Neural progenitor cell (in vitro differentiated cells): ENCODE data around the gene CMPK2. TPM values are rescaled to one million over a fixed set of nuclear protein-coding genes. Genes with fewer than 3 reads are reported as not detected.

Source experiments
- DNase-seq: peaks from one replicate; pipeline ENCODE4 v3.0.0-alpha.2; 2016; ENCODE audit warnings: low spot score
- H2AFZ ChIP-seq: fragments of 200-600 bp; sonication (generic); replicated peaks from 2 replicates; pipeline ENCODE4 v1.6.1; 2016; ENCODE audit warnings: antibody characterized with exemption
- H3F3A ChIP-seq: fragments of 200-600 bp; sonication (generic); 2 replicates; pipeline ENCODE4 v1.6.1; 2016; ENCODE audit warnings: antibody characterized with exemption, low read depth
- H3K27ac ChIP-seq: fragments of 200-600 bp; sonication (generic); 2 replicates; pipeline ENCODE4 v1.5.1; 2016; ENCODE audit warnings: mild to moderate bottlenecking
- H3K27me3 ChIP-seq: fragments of 200-600 bp; sonication (generic); 2 replicates; pipeline ENCODE4 v1.6.1; 2016; ENCODE audit warnings: mild to moderate bottlenecking, moderate library complexity
- H3K36me3 ChIP-seq: fragments of 200-600 bp; sonication (generic); 2 replicates; pipeline ENCODE4 v1.5.1; 2016
- H3K4me1 ChIP-seq: fragments of 200-600 bp; sonication (generic); 2 replicates; pipeline ENCODE4 v1.6.1; 2016; ENCODE audit warnings: mixed run types
- H3K4me2 ChIP-seq: fragments of 200-600 bp; sonication (generic); 2 replicates; pipeline ENCODE4 v1.6.1; 2016
- H3K4me3 ChIP-seq: fragments of 200-600 bp; sonication (generic); 2 replicates; pipeline ENCODE4 v1.5.1; 2016
- H3K79me2 ChIP-seq: fragments of 200-600 bp; sonication (generic); 2 replicates; pipeline ENCODE4 v1.6.1; 2016; ENCODE audit warnings: low read depth
- H3K9ac ChIP-seq: fragments of 200-600 bp; sonication (generic); 2 replicates; pipeline ENCODE4 v1.6.1; 2016
- H3K9me3 ChIP-seq: fragments of 200-600 bp; sonication (generic); 2 replicates; pipeline ENCODE4 v1.5.1; 2016; ENCODE audit warnings: low read depth
- H4K20me1 ChIP-seq: fragments of 200-600 bp; sonication (generic); 2 replicates; pipeline ENCODE4 v1.6.1; 2016; ENCODE audit warnings: low read depth
- H3K27ac Mint-ChIP-seq: 3 replicates; pipeline ENCODE4 v1.8.0; 2021; ENCODE audit warnings: mixed read lengths
- H3K27me3 Mint-ChIP-seq: 2 replicates; pipeline ENCODE4 v1.8.0; 2022; ENCODE audit warnings: low read depth, mild to moderate bottlenecking, inconsistent platforms, moderate library complexity, mixed read lengths; ENCODE audit not compliant: insufficient read depth
- H3K36me3 Mint-ChIP-seq: 3 replicates; pipeline ENCODE4 v1.8.0; 2021; ENCODE audit warnings: mixed read lengths
- H3K4me1 Mint-ChIP-seq: 3 replicates; pipeline ENCODE4 v1.8.0; 2021; ENCODE audit warnings: mixed read lengths
- H3K4me3 Mint-ChIP-seq: 3 replicates; pipeline ENCODE4 v1.8.0; 2021; ENCODE audit warnings: mild to moderate bottlenecking, moderate library complexity, mixed read lengths
- H3K9me3 Mint-ChIP-seq: 3 replicates; pipeline ENCODE4 v1.8.0; 2020; ENCODE audit warnings: mixed read lengths
- CTCF ChIP-seq: fragments of 200-600 bp; sonication (generic); IDR thresholded peaks from 2 replicates; pipeline ENCODE4 v1.5.1; 2017; ENCODE audit warnings: antibody characterized with exemption, mild to moderate bottlenecking
- EZH2 ChIP-seq: fragments of 200-600 bp; sonication (generic); IDR thresholded peaks from 2 replicates; pipeline ENCODE4 v1.6.1; 2017; ENCODE audit warnings: antibody characterized with exemption, mild to moderate bottlenecking, moderate library complexity
- EZH2phosphoT487 ChIP-seq: fragments of 200-600 bp; sonication (generic); IDR thresholded peaks from 2 replicates; pipeline ENCODE4 v1.6.1; 2017; ENCODE audit warnings: antibody characterized with exemption
- total RNA-seq: library from RNA; depleted of rRNA; stranded (reverse); fragments of >200 nt; gene quantifications from 2 replicates; pipeline ENCODE4 v1.2.3, GENCODE V29; 2015; ENCODE audit warnings: low replicate concordance

CMPK2 gene
- total RNA-seq, 1 donor from 2014 or later = not detected

- Mint-ChIP-seq H3K27me3 (peaks cover 2% of the 10 kb centered on the region), H3K4me1 (peaks cover 4% of the 10 kb centered on the region), H3K36me3 (no peaks in the 10 kb centered on the region), H3K9me3 (peaks cover 3% of the 10 kb centered on the region), H3K27ac (no peak overlapping the region), H3K4me3 (no peak overlapping the region)
- no peak for TF ChIP-seq EZH2
- no peak for TF ChIP-seq EZH2phosphoT487
- TF ChIP-seq CTCF = no peak
- H3F3A ChIP-seq = no peaks in the 10 kb centered on the region
- no peaks in the 10 kb centered on the region for H3K36me3 ChIP-seq
- H2AFZ ChIP-seq = no peak overlapping the region
- no peak overlapping the region for H3K4me3 ChIP-seq
- no peaks in the 10 kb centered on the region for H4K20me1 ChIP-seq
- H3K27me3 ChIP-seq = no peaks in the 10 kb centered on the region
- H3K9ac ChIP-seq = no peak overlapping the region
- no peak overlapping the region for H3K4me2 ChIP-seq
- H3K27ac ChIP-seq = no peak overlapping the region
- no peaks in the 10 kb centered on the region for H3K79me2 ChIP-seq
- no peaks in the 10 kb centered on the region for H3K4me1 ChIP-seq
- no peak for DNase-seq
- no peaks in the 10 kb centered on the region for H3K9me3 ChIP-seq
These were observed 43.3 kb downstream of the CMPK2 start for GRCh38 chr2:6822406-6822805.

GRCh38 chr2:6820903-6821584, 44.7 kb downstream of the CMPK2 start:
- Histone ChIP-seq H3K4me3 (no peak overlapping the region), H3K4me2 (no peak overlapping the region), H4K20me1 (no peaks in the 10 kb centered on the region), H2AFZ (no peak overlapping the region), H3K9ac (no peak overlapping the region), H3K9me3 (no peaks in the 10 kb centered on the region), H3F3A (no peaks in the 10 kb centered on the region), H3K36me3 (no peaks in the 10 kb centered on the region), H3K79me2 (no peaks in the 10 kb centered on the region), H3K27ac (no peak overlapping the region), H3K4me1 (no peaks in the 10 kb centered on the region), H3K27me3 (no peaks in the 10 kb centered on the region)
- Mint-ChIP-seq H3K27me3 (peaks cover 2% of the 10 kb centered on the region), H3K36me3 (no peaks in the 10 kb centered on the region), H3K4me3 (no peak overlapping the region), H3K4me1 (peaks cover 4% of the 10 kb centered on the region), H3K9me3 (peaks cover 6% of the 10 kb centered on the region), H3K27ac (peak overlapping the region; percentile 8)
- no peak for DNase-seq
- TF ChIP-seq CTCF = no peak

- Mint-ChIP-seq H3K27me3 (peaks cover 2% of the 10 kb centered on the region), H3K27ac (no peak overlapping the region)
- no peak for TF ChIP-seq CTCF
- TF ChIP-seq EZH2 = no peak
- no peak for TF ChIP-seq EZH2phosphoT487
These were observed 45.5 kb downstream of the CMPK2 start for GRCh38 chr2:6820236-6820635.

More at GRCh38 chr2:6820236-6820635, 45.5 kb downstream of the CMPK2 start:
- no peaks in the 10 kb centered on the region for H4K20me1 ChIP-seq
- no peaks in the 10 kb centered on the region for H3K36me3 Mint-ChIP-seq
- H3K27me3 ChIP-seq = no peaks in the 10 kb centered on the region
- H3F3A ChIP-seq = no peaks in the 10 kb centered on the region
- no peak overlapping the region for H3K9ac ChIP-seq
- H3K27ac ChIP-seq = no peak overlapping the region
- peaks cover 4% of the 10 kb centered on the region for H3K4me1 Mint-ChIP-seq
- no peak overlapping the region for H3K4me2 ChIP-seq
- no peaks in the 10 kb centered on the region for H3K4me1 ChIP-seq
- peaks cover 9% of the 10 kb centered on the region for H3K9me3 Mint-ChIP-seq
- H3K36me3 ChIP-seq = no peaks in the 10 kb centered on the region
- no peak overlapping the region for H3K4me3 Mint-ChIP-seq
- H3K79me2 ChIP-seq = no peaks in the 10 kb centered on the region
- no peak overlapping the region for H2AFZ ChIP-seq
- no peak overlapping the region for H3K4me3 ChIP-seq
- no peaks in the 10 kb centered on the region for H3K9me3 ChIP-seq
- DNase-seq = no peak
